Retina (tissue), 1 donor: ENCODE results near the gene PRKCQ.

Source experiments
- DNase-seq: peaks from one replicate; pipeline ENCODE4 v3.0.0-alpha.2; 2016

Gene PRKCQ

DNA sequence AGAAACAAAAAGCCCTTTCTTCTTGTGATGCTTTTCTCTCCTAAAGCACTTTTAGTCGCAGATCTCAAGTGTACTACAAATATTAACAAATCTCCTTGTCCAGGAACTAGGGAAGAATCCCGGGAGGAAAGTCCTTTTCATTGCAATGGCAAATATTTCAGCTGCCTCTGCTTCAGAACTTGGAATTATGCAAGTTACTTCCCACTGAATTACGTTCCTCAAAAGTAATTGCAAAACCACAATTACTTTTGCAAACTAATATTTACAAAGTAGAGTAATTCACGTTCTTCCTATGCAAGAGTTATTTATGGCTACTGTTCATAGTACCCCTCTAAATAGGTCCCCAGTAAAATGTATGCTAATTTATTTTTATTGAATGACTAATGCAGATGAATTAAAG lies 14.5 kb downstream of the PRKCQ start:
- DNase-seq = no peak

DNA sequence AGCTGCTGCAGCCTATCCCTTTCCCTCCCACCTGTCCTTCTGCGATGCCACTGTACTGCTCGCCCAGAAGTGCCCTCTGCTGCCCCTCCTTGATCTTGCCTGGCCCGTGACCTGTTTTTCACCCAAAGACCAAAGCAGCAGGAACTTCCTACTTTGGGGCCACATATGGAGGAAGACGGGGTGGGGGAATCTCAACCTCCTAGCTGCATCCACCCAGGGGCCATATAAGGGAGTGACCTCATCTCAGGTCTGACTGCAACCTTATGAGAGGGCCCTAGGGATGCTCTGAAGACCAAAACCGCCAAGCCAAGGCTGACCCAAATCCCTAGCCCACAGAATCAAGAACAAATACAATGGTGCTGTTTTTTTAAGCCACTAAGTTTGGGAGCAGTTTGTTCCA lies 15.7 kb downstream of the PRKCQ start:
- no peak for DNase-seq

DNA sequence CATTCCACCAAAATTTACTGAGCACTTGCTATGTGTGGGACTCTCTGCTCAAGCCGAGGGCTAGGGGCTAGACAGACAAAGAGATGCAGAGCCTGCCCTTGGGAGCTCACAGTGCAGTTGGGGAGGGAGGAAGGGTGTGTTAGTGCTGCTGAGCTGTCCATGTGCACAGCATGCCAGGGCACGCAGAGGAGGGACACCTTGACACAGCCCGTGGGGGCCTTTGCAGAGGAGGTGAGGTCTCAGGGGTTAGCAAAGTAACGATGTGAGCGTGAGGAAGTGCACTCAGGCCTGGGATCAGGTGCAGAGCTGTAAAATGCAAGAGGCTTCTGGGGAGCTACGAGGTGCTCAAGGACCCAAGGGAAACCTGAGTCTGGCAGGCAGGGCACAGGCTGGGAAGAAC lies 16.3 kb downstream of the PRKCQ start:
- no peak for DNase-seq

DNA sequence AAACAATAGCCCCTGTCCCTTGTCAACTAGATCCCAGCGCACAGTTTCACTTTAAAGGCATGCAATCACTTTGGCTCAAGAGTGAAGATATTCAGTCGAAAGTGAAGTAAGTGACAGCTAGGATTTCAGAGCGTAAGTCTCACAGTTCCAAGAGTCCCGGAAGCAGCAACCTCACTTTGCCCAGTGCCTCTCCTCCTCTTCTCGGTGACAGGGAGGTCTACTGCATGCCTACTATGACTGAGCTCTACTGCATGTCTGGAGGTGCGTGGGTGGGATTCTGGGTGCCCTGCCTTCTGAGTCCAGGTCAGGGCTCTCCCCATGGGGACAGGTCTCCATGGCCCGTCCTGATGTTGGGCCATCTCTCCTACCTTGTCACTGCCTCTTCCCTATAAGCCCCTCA lies 17.0 kb downstream of the PRKCQ start:
- DNase-seq = peak; percentile 6

DNA sequence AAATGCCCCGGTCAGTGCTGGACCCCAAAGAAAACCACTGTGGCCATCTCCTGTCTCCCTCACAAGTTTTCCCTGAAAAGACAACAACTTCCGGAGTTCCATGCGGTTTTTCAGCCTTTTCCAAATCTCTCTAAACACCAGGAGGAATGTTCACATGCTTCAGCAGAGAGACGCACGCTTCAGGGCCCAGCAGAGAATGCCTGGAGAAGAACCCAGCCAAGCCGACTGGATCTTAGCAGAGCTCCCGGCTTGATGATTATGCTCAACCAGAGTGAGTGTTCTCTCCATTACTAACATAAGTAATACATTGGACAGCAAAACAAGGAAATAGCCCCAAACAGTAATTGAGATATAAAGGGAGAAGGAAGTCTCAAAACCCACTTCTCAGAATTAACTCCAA lies 17.9 kb downstream of the PRKCQ start:
- DNase-seq = no peak

DNA sequence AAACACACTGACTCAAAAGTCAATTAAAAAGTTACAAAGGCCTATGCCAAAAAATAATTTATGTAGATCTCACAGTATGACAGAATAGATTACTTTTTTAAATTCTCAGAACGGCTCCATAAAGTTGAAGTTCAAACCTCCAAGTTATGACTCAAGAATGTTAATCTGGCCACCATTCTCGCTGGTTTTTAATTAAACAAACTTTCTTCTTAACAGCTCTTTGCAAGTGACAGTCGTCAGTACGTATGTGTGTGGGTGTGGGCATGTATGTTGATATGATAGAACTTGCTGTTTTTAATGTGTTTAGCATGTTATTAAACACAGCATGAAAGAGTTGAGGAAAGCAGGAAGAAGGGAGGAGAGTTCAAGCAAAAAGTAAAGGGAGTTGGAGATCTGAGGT lies 18.5 kb downstream of the PRKCQ start:
- DNase-seq = no peak

DNA sequence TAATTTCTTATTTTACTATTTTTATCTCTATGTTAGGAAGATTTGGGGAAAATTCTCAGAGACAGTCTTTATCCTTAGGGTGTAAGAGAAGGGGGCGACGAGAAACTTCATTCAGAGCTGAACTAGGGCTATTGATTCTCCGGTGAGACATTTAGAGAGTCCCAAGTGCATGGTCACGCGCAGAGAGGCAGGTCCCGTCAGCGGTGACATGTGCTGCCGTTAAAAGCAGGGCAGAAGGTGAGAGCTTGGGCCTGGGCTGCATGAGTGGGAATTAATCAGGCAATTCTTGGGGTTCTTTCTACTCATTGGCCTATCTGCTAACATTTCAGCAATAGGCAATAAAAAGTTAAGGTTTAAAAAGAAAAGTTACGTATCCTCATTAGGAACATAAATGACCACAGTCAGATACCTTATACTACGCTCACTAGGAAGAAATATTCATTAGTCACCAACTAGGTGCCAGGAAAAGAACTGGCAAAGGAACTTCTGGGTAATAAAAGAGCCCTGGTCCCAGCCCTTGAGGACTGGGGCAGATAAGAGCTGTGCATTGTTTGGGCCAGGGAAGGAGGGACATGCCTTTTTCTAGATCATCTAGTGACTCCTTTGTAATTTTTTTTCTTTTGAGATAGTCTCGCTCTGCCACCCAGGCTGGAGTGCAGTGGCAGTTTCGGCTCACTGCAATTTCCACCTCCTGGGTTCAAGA lies 21.2 kb downstream of the PRKCQ start:
- no peak for DNase-seq

DNA sequence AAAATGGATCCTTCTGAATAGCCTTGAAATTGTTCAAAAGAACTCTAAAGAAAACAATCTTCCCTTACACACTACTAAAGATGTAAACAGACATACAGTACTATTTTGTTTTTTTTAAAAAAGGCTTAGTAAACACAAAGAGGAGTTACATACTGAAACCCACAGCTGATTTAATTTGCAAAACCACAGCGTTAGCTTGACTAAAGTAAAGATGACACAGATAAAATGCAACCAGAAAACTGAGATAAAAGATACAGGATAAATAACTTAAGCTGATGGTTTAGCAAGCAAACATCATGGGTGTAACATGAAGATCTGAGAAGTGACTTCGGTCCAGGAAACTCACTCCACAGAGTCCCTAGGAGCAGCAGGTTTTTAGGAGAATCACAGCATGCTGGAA lies 21.8 kb downstream of the PRKCQ start:
- DNase-seq = no peak

DNA sequence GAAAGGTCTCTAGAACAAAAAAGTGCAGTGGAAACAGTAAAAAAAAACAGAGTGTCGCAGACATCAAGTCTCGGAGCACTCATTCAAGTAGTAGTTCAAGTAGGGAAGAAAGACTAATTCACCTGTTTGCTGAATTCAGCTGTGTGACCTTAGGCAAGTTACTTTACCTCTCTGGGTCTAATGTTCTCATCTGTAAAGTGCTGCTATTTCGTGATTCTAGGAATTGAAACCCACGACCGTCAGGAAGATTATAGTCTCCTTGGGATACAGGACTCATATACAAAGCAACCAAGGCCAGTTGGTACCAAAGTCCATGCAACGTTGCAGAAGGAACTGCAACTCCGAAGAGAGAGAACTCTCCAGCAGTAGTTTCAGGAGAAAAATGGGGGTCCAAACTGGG lies 26.1 kb downstream of the PRKCQ start:
- no peak for DNase-seq

DNA sequence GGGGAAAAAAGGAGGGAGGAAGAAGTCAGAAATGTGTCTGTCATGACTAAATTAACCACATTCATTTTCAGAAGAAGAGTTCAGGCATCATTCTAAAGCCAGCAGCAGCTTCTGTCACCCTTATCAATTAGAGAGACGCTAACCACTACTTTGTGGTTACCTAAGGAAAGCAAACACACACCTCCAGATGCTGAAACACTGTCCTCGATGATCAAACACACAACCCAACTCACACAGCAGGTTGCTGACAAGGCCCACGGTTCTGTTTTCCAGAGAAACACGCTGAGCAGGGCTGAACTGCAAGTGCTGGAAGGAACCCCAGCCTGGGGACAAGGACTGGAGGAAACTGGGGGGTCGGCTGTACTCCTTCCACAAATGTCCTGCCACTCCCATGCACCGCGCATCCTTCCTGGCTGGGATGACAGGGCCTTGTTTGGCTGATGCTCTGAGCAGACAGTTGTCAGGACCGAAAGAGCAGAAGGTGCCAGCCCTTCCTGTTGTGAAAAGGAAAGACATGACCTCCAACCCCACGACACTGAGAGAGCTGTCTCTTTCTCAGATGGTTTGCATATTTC lies 36.6 kb downstream of the PRKCQ start:
- no peak for DNase-seq

DNA sequence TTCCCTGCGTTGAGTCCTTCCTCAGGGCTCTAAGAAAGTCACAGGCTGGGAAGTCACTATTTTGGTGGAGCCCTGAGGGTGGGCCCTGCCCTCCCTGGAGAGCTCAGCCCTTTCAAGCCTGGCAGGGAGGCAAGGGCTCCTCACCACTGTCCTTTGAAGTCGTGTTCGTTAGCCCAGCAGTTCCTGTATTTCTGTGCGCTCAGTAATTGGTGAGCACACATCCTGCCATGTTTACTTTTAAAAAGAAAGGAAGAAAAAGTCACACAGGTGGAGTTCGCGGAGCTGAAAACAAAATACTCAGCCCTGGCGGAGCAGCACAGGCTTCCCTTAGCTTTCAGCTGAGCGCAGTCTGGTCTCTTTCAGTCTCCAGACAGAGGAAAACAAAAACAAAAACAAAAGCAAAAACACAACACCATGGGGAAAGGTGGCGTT lies 37.1 kb downstream of the PRKCQ start:
- no peak for DNase-seq

DNA sequence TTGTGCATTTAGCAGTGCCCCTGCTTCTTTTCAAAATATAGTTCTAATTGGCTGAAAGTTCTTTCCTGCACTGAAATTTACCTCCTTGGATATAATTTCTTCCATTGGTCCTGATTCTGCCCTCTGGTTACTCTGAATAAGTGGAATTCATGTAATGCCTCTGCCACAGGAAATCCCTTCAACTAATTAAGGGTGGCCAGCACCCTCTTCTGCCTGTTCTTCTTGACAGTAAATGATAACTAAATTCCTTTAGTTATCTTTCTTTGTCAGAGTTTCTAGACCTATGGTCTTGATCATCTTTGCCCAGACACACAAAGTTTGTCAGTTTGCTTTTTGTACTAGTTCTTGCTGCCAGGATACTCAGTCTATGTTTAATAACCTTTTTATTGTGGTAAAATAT lies 40.2 kb downstream of the PRKCQ start:
- no peak for DNase-seq

DNA sequence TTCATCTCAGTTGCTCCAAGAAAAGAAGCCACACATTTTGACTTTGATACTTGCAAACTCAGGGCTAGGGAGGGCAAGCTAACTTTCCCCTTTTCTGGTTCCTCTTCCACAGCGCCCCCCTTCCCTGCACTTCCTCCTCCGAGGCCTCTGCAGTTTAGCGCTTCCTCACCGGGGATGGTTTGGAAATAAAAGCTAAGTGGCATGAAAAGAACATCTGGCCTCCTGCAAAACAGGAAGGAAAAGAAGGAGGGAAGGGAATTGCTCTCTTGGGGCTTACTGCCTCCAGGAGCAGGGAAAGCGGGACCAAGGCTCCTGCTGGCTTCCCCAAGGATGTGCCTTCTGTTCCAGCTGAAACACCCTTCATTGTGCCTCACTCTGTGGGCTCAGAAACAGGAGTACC lies 42.3 kb downstream of the PRKCQ start:
- DNase-seq = no peak

DNA sequence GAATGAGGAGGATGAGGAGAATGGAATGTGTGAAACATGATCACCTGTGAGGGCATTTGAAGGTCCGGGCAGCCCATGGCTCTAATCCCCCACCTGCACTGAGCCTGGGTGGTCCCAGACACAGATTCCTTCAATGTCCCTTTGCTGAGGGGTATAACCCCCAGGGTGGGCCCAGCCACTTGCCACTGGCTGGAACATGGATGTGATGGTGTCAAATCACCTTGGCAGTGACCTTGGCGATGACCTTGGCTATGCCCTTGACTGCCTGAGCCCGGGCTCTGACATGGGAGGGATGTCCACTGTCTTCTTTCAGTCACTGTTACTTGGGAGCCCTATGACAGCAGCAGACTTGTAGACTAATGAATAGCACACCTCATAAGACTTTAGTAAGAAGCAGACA lies 44.0 kb downstream of the PRKCQ start:
- DNase-seq = no peak

DNA sequence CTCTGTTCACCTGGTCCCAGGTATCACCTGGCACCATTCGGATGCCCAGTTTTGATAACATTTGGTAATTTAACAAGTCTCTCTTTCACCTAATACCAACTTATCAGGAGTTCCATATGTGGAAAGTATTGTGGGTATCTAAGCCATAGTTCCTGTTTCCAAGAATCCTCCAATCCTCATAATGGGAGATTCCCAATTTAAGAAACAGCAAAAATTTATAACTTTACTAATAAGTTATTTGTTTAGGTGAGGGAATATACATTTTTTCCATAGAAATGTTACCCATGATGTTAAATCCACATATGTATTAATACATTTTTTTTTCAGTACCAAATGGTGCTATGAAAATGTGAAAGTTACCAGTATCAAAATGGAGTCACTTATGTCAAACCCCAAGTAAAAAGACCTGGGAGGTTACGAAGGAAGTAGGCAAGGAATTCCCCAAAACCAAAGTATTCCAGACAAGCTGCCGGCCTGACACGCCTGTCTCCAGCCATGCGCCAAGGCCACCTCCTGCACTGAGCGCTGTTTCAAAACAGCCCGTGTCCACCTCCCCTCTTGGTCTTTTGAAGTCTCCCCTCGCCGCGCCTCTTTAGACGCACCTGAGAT lies 44.8 kb downstream of the PRKCQ start:
- no peak for DNase-seq

DNA sequence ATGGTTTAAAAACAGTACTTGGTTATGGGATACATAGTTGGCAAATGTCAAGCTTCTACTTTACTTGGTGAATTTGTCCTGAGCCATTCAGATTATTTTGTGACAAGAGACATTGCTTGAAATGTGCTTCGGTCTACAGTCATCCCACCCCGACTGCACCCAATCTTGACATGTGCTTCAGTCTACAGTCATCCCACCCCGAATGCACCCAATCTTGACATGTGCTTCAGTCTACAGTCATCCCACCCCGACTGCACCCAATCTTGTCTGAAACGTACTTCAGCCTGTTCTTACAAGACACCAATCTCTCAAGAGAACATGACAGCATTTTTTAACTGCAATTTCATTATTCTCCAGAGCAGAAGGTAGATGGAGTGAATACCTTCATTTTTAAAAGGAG lies 47.8 kb downstream of the PRKCQ start:
- no peak for DNase-seq

DNA sequence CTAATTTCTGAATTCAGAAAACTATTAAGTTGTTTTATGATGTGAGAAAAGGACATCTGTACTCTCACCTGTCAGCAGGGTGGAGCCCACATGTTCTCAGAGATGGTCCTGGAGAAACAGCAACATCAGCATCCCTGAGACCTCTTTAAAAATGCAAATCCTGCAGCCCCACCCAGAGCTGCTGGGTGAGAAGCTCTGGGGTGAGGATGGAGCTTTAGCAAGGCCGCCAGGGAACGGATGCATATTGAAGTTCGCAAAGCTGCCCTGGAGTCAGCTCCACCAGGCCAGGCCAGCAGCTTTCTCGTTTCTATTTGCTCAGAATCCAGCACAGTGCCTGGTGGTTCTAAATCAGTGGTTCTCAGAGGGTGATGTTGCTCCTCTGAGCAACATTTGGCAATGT lies 49.1 kb downstream of the PRKCQ start:
- no peak for DNase-seq

DNA sequence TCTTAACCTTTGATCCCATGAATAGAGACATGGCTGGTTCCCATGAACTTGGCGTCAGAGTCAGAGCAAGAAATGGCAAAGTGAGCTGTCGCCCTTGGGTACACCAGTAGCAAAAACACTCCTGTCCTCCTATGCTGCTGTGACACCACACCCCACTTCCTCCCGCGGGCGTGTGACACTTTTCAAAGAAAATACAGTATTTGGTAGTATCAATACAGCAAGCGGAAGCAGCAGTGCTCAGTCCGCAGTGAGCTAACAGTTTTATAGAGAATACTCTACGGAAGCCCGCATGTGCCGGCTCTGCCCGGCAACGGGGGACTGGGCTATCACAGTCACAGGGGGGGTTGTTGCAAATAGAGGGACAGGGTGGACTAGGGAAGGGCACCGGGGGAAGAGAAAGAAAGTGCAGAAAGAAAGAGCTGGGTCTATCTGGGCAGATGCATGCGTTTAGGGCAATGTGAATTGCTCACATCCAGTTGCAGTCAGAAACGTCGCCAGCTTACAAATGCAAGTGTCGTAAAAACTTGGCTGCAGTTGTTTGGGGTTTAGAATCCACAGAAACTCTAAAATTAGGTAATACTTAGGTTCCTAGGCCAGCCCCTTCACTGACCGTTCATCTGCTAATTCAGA lies 49.8 kb downstream of the PRKCQ start:
- no peak for DNase-seq

DNA sequence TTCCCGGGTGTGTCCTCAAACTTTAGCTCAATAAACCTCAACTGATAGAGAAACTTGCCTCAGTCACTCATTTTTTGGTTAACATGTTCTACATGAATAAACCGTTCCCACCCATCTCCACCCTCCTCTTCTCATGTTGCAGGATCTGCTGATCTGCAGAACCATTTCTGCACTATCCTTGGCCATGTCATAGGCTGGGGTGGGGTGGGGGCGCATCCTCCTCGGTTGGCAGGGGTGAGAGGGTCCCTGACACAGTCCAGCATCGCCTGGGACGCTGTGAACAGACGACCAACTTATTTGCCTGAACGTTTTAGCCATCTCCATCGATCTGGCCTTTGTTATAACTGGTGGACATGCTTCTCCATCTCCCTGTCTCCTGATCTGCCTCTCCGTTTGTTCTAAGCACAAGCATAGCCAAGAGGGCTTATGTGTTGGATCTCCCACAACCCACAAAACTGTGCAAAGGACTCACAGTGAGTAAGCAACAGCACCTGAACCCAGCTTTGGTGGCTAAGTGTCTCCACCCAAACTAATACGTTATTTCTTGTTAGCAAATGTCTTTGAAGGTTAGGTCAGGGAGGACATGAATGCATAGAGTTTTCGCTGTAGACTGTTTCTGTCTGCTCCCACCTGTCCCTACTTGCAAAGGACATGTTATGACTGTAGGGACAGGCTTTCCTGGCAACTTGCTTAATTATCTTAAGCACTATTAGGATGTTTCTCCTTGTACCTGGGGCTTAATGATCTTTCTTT lies 51.7 kb downstream of the PRKCQ start:
- no peak for DNase-seq

DNA sequence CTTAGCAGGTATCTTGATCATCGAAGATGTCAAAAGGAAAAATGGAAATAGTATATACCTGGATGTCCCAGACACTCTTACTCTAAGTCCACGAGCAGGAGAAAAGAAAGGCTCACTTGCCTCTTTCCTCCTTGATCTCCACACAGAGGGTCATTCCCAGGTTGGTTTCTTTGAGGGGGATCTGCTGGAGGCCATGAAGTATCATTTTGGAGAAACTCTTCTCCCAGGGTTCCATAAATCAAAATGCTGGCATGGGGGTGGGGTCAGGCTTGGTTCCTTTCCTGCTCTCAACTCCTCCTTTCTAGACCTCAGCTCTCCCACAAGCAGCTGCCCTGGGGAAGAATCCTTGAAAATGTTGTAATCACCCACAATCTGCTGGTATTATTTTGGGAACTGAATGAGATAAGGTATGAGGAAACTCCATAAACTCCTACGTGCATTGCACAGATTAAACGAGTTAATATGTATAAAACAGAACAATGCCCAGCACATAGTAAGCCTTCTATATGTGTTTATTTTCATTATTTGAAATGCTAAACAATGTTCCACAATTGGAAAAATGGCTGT lies 54.4 kb downstream of the PRKCQ start:
- no peak for DNase-seq

DNA sequence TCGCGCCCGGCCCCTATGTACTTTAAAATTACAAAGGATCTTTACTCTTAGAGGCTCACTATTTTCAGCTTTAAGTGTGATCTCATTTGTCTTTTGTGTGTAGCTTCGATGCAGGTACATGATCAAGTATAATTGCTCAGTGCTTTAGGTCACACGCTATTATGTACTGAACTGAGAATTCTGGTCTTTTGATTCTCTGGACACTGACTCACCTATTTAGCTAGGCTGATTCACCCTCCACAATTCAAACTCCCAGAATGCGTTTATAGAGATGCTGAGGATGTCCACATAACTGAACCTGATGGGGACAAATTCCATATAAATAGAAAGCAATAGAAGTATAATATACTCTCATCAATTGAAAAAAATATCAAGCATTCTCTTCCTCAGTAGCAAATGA lies 57.8 kb downstream of the PRKCQ start:
- no peak for DNase-seq

DNA sequence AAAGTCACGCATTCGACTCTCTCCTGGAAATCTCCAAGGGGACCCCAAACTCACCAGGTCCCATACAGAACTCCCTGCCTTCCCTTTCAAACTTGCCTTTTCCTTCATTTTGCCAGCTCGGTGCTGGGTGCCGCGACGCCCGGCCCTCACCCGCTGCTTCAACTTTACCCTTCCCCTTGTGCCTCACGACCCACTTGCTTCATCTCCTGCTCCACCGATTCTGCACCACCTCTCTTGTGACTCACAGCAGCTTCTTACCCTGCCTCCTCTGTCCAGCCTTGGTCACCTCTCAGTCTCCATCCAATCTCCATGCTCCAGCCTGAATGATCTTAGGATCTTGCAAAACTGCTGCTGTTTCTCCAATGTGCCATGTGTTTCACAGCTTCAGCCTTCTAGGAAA lies 59.9 kb downstream of the PRKCQ start:
- no peak for DNase-seq

DNA sequence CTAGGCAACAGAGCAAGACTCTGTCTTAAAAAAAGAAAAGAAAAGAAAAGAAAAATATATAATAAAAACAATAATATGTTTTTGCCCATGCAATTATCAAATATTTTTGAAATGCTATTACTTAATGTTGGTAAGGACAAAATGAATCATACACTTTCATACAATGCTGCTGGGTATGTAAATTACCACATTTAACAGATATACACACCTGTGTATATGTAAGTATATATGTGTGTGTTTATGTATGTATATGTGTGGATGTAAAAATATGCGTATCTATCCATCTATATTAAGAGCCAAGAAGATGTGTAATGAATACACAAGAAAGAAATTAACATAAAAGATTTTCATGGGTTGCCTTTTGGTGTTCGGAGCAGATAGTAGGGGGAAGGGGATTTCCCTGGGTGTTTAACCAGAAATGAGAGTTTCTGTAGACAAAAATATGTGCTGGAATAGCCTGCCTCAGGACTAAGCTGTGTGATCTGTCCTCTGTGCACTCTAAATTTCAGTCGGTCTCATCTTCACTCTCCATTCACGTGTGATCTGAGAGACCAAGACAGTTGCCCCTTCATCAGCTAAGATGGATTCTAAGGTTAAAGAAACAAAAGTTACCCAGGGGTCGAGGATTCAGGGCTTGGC lies 61.2 kb downstream of the PRKCQ start:
- no peak for DNase-seq
